VCaP (cell line): ENCODE results near the gene POU5F2.

Experiments
- H3K27ac ChIP-seq: fragments of 450-650 bp; 2 replicates; pipeline ENCODE4 v1.5.1; 2017
- TF ChIP-seq, protein P1 (sequence below): fragments of 450-650 bp; conservative IDR thresholded peaks from 2 replicates; pipeline ENCODE4 v1.5.1; 2017; ENCODE audit warnings: mild to moderate bottlenecking, moderate library complexity

Gene POU5F2

DNA sequence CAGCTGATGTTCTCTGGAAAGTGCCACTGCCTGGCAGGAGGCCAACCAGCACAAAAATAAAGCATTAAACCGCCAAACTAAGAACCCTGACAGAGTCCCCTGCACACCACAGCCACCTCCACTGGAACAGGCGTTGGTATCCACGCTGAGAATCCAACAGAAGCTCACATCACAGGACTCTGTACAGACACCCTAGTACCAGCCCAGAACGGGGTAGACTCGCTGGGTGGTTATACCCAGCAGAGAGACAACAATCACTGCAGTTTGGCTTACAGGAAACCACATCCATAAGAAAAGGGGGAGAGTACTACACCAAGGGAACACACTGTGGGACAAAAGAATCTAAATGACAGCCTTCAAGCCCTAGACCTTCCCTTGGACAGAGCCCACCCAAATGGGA lies 15.0 kb upstream of the POU5F2 start:
- TF ChIP-seq, protein P1, sequence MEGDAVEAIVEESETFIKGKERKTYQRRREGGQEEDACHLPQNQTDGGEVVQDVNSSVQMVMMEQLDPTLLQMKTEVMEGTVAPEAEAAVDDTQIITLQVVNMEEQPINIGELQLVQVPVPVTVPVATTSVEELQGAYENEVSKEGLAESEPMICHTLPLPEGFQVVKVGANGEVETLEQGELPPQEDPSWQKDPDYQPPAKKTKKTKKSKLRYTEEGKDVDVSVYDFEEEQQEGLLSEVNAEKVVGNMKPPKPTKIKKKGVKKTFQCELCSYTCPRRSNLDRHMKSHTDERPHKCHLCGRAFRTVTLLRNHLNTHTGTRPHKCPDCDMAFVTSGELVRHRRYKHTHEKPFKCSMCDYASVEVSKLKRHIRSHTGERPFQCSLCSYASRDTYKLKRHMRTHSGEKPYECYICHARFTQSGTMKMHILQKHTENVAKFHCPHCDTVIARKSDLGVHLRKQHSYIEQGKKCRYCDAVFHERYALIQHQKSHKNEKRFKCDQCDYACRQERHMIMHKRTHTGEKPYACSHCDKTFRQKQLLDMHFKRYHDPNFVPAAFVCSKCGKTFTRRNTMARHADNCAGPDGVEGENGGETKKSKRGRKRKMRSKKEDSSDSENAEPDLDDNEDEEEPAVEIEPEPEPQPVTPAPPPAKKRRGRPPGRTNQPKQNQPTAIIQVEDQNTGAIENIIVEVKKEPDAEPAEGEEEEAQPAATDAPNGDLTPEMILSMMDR, result no peak
- H3K27ac ChIP-seq, result no peak overlapping the region

GRCh38 chr5:93755716-93756115 lies 14.3 kb upstream of the POU5F2 start:
- TF ChIP-seq, protein P1, result no peak
- H3K27ac ChIP-seq, result no peak overlapping the region

- no peak overlapping the region for H3K27ac ChIP-seq
- TF ChIP-seq, protein P1, result no peak
Measured at GRCh38 chr5:93748875-93749397, 7.5 kb upstream of the POU5F2 start.

- H3K27ac ChIP-seq, result no peak overlapping the region
- TF ChIP-seq, protein P1, result no peak
Measured at GRCh38 chr5:93746406-93747056, 5.1 kb upstream of the POU5F2 start.

DNA sequence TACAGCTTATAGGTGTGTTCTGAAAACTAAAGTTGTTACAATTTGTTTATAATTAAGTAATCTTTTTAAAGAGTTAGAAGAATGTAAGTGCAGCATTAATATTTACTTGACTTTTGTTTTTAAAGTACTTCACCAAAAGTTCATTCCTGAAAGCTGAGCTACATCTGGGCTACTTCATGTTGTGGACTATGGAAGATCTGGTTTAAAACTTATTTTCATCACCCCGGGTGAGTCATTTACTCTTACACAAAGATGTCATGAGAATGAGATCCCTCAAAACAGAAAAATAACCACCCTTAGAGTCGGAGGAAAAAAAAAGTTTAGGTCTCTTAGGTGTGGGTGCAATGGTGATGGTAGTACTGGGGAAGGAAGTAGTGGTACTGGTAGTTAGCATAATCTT lies 5.1 kb downstream of the POU5F2 start:
- TF ChIP-seq, protein P1, result no peak
- H3K27ac ChIP-seq, result no peak overlapping the region

- H3K27ac ChIP-seq, result no peak overlapping the region
- TF ChIP-seq, protein P1, result no peak
Measured at GRCh38 chr5:93735378-93735777, 6.0 kb downstream of the POU5F2 start.

GRCh38 chr5:93731987-93732386 lies 9.4 kb downstream of the POU5F2 start:
- TF ChIP-seq, protein P1, result no peak
- no peak overlapping the region for H3K27ac ChIP-seq
